IPS-18c (cell line): ENCODE data around the gene RTP4.

Experiments used
- H3K4me3 ChIP-seq: 2 replicates; pipeline ENCODE4 v1.7.0; 2013; ENCODE audit warnings: low read depth, mild to moderate bottlenecking, low read length, moderate library complexity; ENCODE audit not compliant: insufficient read depth
- H3K9me3 ChIP-seq: one replicate; pipeline ENCODE4 v1.6.1; 2013; ENCODE audit warnings: mild to moderate bottlenecking, low read length, moderate library complexity; ENCODE audit not compliant: control insufficient read depth, insufficient read depth

RTP4 gene, protein sequence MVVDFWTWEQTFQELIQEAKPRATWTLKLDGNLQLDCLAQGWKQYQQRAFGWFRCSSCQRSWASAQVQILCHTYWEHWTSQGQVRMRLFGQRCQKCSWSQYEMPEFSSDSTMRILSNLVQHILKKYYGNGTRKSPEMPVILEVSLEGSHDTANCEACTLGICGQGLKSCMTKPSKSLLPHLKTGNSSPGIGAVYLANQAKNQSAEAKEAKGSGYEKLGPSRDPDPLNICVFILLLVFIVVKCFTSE

DNA sequence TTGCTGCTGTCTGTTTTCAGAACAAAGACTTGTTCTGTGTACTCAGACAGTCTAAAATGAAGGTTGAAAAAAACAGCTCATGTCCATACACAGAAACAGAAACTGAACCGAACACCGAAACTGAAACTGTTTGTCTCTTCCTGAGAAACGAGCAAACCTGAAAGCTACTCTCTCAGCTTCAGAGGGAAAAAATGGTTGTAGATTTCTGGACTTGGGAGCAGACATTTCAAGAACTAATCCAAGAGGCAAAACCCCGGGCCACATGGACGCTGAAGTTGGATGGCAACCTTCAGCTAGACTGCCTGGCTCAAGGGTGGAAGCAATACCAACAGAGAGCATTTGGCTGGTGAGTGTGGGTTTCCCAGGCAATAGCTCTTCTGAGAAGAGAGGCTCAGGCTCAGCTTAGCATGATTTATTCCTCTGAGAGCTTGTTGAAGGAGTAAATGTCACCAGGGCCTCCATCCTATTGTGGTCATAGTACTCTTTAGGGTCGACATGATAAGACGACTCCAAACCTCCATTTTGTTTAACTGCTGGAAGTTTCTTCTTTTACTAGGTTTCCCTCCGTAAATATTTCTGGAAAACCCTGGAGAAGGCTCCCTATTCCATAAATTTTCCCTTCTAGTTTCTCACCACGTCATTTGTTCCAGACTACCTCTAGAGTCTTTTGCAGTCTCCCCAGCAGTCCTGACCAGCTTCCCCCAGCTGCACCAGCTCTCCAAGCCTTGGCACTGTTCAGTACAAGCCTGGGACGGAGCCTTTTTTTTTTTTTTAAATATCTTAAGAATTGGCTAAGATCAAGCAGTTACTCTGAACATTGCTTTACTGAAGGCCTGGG, at the start of gene RTP4:
TSS of gene RTP4 (plus strand) at position 135 of the 838 bp plus-strand sequence. CDS start at position 192, 57 bp downstream.
- no peaks in the 10 kb centered on the region for H3K9me3 ChIP-seq

DNA sequence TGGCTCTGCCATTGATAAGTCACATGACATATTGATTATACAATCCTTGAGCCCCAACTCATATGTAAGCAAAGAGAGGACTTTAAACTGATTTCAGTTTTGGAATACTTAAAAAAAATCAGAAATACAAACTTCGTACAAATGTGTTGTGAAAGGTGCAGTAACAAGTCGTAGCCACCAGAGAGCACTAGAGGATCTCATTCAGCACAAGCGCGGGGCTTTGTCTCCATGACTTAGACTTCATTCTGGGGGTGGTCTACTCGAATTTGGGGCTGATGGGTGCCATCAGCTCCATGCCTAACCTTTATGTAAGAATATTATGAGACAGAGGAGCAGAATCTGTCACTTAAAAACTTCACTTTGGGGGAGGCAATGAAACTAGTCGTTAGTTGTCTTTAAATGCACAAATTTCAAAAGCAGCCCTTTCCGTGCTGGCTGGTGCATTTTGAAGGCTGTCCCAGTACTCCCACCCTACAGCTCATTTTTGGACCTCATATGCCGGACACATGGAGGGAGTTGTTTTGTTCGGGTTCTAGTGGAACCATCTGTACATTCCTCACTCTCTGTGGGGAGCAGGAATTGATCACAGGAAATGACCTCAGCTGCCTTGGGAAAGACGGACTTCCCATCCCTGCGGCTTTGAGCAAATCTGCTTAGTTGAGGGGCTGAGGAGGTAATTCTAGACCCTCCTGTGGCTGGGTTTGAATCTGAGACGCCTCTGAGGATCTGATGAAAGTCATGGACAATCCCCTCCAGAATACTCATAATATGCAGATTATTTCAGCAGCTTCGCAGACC, 49.2 kb upstream of the RTP4 start:
- no peaks in the 10 kb centered on the region for H3K9me3 ChIP-seq
- no peak overlapping the region for H3K4me3 ChIP-seq

More for the DNA sequence above, at the start of gene RTP4:
- H3K4me3 ChIP-seq, result no peak within 1 kb of the TSS

DNA sequence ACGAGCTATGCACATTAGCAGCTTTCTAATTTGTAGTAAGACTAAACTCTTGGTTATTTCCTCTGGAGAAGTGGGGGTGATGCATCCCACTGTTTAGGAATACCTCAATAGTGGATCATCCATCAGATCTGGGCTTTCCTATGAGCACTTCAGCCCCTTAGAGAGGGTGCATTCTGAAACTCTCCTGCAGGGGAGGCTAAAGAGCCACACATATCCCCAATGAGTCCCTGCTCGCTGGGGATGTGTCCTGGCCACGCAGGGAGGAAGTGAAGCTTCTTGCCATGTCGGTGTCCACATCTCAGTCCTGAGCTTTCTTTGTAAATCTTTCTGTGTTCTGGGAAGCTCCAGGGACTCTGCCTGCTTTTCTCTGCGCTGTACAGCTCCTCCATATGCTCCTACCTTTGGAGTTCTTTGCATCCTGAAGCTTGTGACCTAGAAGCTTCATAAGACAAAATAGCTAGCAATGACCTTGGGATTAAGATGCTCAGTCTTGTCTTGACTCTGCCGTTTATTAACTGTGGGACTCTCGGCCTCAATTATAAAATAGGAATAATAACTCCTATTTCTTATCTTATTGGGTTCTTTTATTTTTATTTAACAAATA, 48.4 kb upstream of the RTP4 start:
- Histone ChIP-seq H3K9me3 (no peaks in the 10 kb centered on the region), H3K4me3 (no peak overlapping the region)

DNA sequence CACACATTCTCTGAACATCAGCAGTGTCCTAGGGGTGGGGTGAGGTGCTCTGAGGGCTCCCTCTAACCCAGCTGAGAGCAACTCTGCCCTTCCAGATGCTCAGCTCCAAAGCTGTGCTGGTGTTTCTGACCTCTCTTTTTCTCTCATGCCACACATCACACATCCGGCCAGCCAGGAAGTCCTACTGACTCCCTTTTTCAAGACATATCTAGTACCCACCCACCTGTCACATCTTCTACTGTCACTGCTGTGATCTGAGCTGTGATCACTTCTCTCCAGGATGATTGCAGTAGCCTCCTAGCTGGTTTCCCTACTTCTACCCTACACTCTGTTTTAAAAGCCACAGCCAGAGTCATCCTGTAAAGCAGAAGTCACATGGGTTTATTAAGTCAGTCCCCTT, 46.4 kb upstream of the RTP4 start:
- H3K4me3 ChIP-seq, result no peak overlapping the region
- no peaks in the 10 kb centered on the region for H3K9me3 ChIP-seq

DNA sequence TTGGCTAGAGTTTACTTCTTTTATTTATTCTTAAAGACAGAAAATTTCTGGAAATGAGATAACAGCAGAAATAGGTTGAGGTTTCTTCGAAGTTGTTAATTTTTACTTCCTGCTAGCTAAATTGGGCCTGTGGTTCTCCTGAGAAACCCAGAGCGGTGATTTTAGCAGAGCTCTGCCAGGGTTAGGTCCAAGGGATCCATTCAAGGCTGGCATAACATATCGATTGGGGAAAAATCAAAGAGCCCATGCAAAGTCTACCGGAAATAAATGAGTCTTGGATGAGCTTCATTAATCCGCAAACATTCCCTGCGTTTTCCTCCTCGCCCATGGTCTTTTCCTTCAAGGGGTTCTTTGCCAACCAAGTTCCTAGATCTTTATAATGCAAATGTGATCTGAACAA, 45.9 kb upstream of the RTP4 start:
- Histone ChIP-seq H3K4me3 (no peak overlapping the region), H3K9me3 (no peaks in the 10 kb centered on the region)

DNA sequence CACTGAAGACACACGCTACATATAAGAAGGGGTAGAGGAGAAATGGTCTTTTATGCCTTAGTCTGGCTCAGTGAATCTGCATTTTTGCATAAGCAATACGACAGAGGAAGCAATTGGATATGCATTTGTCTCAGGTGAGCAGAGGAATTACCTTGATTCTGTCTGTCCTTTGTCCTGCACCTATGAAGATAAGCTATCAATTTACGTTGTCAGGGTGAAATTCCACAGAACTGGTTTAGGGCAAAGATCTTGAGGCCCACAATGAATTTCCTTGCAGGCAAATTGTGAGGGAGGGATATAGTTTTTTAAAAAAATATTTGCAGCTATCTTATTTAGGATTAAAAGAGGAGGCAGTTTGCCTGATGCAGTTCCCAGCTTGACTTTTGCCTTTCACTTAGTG, 45.1 kb upstream of the RTP4 start:
- no peaks in the 10 kb centered on the region for H3K9me3 ChIP-seq
- H3K4me3 ChIP-seq, result no peak overlapping the region

DNA sequence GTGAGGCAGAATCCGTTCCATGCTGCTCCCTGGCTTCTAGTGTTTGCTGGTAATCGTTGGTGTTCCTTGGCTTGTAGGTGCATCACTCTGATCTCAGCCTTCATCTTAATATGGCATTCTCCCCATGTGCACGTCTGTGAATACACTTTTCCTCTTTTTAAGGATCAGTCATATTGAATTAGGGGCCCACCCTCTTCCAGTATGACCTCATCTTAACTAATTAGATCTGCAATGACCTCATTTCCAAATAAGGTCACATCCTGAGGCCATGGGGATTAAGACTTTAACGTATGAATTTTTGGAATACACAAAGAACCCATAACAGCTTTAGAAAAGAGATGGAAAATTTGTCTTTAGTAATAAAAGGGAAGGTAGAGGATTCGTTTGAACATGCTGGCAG, 42.6 kb upstream of the RTP4 start:
- Histone ChIP-seq H3K9me3 (no peaks in the 10 kb centered on the region), H3K4me3 (no peak overlapping the region)

DNA sequence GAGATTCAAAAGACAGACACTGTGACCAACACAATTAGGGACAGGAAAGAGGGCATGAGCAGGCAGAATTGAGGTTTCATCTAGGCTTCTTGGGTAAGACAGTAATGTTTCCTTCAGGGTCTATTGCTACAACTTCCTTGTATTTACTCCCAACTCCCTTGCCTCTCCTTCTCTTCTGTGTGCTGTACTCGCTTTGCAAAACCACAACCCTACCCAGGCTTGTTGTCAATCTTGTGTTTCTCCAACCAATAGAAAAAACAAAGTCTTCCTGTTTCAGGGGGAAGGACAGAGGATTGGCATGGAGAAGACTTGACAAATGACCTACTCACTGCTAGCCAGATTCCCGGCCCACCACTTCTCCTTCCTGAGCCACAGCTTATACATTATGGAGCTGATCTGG, 40.3 kb upstream of the RTP4 start:
- no peak overlapping the region for H3K4me3 ChIP-seq

DNA sequence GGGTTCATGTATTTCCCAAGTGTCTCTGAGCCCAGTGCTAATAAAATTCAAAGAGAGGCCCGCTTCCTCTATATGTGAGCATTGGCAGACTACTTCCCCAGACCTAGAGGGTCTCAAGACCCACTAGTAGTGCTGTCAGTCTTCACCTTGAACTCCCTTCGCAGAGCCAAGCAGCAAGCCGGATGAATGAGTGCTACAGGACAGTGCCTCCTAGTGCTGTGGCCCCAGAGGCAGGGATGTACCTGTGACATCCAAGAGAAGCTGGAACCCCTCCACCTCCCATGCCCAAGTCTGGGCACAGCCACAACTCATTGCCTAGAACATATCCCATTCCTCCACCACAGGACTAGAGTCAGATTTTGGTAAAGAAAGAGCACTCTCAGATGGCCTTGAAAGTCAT, 39.5 kb upstream of the RTP4 start:
- Histone ChIP-seq H3K9me3 (no peaks in the 10 kb centered on the region), H3K4me3 (no peak overlapping the region)

More for the DNA sequence above, 40.3 kb upstream of the RTP4 start:
- no peaks in the 10 kb centered on the region for H3K9me3 ChIP-seq

DNA sequence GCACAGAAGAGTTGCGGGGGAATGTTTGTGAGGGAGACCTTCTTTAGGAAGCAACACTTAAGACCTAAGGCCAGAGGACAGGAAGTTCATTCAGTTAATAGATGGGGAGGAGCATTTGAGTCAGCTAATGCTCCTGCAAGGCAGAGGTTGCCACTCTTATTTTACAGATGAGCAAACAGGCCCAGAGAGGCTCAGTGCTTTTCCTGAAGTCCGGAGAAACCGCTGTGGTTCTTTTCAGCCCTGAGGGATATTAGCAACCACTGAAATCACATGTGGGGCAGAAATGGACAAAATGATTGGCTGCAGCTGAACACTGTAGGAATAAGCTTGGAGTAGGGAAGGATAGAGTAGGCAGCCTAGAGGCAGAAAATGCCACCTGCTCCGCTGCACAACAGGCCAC, 33.3 kb upstream of the RTP4 start:
- no peaks in the 10 kb centered on the region for H3K9me3 ChIP-seq
- H3K4me3 ChIP-seq, result no peak overlapping the region

DNA sequence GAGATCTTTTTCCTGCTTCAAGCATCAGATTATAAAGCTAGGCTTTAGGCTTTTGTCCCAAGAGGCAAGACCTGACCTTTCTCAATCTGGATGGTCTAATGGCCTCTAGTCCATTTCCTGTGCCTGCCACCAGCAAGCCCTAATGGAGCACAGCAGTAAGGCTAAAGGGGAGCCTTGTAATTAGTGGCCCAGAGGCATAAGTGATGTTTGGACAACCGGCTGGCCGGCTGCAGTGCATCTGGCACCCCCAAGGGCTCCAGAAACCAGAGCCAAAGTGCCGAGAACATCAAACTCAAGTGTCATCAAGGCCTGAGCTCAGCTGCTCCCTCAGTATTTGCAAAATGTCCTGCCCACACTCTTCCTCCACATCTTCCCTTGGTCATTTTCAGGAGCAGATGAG, 31.9 kb upstream of the RTP4 start:
- no peak overlapping the region for H3K4me3 ChIP-seq
- no peaks in the 10 kb centered on the region for H3K9me3 ChIP-seq

DNA sequence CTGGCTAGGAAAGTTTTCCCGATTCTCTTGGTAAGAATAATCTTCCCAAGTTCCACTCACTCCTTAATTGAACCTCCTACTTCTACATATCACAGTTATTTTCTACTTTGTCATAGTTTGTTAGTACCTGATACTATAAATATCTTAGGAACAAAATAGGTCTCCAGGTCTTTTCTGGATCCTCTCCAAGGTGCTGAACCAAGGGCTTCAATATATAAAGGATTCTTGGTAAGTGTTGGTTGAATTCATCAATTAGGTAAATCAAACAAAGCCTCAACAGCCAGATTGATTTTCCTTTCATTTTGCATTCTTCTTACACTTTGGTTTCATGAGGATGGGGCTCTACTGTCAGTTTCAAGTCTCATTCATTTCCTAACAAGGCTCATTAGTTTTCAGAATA, 27.6 kb upstream of the RTP4 start:
- Histone ChIP-seq H3K4me3 (no peak overlapping the region), H3K9me3 (no peaks in the 10 kb centered on the region)

DNA sequence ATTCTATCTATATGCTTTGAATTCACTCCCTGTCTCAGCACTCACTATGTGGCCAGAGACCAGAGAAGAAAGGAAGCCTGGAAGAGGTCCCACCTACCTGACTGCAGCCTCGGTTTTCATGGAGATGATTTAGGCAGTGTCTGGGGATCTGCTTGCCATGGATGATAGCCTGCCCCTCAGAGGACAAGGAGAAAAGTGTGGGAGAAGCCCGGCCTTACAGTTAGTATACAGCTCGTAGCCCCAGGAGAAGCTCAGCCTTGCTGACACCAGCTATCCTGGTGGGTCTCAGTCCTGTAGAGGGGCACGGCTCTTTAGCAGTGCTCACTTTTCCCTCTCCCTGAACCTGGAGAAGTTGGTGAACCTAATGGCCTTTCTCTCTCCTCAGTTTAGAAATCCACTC, 25.9 kb upstream of the RTP4 start:
- no peak overlapping the region for H3K4me3 ChIP-seq
- no peaks in the 10 kb centered on the region for H3K9me3 ChIP-seq

DNA sequence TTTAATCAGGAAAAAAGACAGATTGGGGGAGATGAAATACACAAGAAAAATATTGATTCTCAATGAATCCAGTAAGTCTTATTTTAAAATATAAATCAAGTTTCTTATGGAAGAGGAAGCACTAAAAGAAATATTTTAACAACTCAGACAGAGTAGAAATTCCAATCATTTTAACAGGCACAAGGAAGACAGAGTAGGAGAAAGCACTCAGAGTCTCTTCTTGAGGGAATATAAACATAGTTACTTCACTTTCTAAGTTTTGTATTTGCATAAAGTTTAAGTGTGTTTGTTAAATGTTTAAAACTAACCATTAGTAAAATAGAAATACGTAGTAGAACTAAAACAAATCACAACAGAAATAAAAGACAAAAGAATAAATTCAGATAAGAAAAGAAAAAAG, 24.5 kb upstream of the RTP4 start:
- no peaks in the 10 kb centered on the region for H3K9me3 ChIP-seq
- no peak overlapping the region for H3K4me3 ChIP-seq

DNA sequence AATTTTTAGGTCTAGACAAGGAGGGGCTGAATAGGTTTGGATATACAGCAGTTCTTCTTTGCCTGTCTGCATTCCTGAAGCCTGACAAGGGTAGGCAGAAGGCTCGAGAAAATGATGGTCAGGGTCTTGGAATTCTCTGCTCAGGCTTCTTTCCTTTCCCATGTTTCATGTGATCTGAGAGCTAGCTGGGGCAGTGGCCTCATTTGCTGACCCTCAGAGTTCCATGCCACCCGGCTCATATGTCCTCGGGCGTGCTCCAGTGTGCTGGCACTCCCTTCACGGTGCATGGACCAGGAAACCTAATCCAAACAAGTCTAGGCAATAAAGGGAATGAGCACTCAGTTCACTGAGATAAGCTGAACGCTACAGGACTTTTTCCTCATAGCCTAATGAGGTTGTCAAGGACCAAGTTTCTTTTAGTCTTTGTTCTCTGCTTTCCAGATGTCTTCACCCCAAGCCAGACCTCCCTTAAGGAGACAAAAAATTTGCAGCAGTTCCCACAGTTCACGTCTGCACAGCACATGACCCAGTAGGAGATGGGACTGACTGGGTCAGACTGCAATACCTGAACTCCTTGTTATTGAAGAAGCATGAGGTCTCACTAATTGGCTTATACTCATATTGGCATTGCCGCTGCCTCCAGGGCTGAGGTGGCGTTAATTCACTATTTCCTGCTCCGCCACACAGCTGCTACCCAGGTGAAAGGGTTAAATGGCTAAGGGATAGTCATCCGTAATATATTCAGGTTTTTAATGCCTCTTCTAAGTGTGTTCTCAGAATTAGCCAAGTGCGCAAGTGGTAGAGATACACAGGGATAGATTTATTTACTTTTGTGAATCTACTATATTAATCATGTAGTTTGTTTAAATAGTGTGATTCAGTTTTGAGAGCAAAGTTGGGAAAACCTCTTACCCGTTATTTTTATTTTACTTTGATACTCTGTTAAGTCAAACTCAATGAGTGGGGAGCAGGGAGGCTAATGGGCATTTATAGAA, 15.3 kb upstream of the RTP4 start:
- Histone ChIP-seq H3K4me3 (no peak overlapping the region), H3K9me3 (no peaks in the 10 kb centered on the region)

DNA sequence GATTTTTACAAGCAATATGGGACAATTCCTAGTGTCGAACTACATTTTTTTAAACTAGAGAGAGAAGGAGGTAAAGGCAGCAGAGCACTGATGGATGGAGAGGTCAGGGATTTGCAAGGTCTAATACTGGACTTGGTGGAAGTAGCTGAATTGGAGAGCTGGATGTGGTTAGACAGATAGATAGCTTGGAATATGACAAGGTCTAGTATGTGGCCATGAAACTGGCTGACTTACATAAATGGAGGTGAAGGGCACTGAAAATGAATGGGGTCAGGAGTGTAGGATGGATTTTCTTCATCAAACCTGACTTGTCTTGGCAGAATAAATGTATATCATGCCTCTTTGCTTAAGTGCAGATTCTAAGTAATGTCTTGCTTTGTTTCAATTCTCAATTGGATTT, 10.1 kb upstream of the RTP4 start:
- H3K4me3 ChIP-seq, result no peak overlapping the region

More for the DNA sequence above, 10.1 kb upstream of the RTP4 start:
- no peaks in the 10 kb centered on the region for H3K9me3 ChIP-seq
